ENCODE measurements around the gene RAB13.

Gene RAB13

DNA sequence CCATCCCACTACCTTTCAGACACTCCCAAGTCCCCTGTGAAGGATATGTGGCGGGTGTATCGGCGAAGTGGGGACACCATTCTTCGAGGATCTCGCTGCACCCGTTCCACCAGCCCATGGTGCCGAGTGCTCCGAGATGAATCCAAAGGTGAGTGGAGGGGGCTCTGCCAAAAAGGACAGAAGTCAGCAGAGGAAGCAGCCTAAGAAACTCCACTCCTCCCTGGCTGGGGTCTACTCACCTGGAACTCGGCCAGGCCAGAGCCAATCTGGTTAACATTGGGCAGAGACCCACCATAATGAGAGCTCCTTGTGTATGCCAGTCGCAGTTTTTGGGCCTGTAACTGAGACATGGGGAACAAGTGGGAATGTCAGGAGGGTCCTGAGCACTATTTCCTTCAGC, 31.3 kb downstream of the RAB13 start:
- DNase-seq = no peak

DNA sequence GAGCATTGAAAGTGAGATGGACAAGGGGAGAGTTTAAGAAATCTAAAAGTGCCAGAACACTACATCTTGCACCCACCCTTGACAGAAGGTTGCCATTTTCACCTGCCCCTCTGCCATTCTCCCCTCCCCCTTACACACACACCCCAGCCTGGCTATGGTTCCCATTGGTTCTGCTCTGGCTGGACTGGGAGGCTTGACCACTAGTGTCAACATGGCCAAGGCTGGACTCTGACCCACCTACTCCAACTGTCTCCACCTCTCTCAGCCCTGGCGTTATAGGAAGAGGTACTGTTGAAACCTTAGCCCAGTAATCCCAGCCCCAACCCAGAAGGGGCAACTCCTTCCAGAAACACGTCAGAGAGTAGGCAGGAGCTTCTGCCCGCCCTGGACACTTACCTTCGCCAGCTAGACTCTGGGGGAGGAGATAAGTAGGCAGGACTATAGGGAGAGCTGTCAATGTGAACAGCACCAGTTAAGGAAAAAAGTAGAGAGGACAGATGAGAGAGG, 32.2 kb downstream of the RAB13 start:
- no peak for DNase-seq

DNA sequence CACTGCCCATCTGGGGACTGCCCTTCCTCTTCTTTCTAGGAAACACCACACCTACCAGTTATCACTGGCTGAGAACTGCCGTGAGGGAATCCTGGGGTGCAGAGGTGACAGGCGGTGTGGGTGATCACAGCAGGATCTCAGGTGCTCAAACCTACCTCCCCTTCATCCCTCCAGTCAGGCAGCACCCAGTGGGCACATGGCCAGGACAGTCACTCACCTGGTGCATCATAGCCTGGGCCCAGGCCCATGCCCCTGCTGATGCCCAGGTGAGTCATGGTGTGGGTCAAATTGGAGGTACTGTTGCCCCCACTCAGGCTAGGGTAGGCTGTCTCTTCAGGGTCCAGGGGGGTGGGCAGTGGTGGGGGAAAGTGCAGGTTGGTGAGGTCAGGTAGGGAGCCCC, 34.3 kb downstream of the RAB13 start:
- no peak for DNase-seq

GRCh38 chr1:153951183-153951582, 35.0 kb downstream of the RAB13 start:
- DNase-seq = no peak

- DNase-seq = peak; percentile 79
These were observed 39.4 kb downstream of the RAB13 start, which contains the start of gene DENND4B for GRCh38 chr1:153946622-153947241. Gene DENND4B, minus strand, starts transcription at chr1:153946718. Its CDS starts 2,344 bp downstream, at chr1:153944374.

DNA sequence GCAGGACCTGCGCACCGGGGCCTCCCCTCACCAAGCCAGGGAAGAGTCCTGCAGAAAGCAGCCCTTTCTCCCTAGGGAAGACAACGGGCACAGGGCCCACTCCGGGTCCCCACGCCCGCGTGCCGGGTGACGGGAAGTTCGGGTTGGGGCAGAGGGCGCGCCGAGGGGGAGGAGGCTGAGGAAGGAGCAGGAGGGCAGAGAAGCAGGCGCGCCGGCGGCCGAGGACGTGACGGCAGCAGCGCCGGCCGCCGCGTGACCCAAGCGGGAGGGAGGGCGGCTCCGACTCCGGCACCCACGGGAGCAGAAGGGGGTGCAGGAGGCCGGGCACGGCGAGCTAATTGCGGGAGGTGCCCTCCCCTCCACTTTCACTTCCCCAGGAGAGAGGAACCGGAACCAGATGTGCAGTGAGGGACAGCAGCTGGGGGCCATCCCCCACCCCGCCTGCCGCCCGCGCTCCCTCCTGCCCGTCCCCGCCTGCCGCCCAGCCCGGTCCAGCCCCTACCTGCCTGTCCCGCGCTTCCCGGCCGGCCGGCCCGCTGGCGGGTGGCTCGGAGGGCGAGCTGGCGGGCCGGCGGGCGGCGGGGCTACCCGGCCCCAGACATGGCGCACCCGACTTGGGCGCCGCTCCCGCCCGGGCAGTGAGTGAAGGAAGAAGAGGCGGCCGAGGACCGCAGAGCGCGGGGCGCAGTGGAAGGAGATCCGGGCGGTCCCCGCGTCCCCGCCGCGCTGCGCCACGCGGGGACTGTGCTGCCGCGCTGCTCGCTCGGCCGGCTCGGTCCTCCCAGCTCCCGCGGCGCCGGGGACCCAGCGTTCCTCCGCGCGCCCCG, 40.1 kb downstream of the RAB13 start:
- peak; percentile 71 for DNase-seq

- peak; percentile 76 for DNase-seq
These were observed 40.9 kb downstream of the RAB13 start for GRCh38 chr1:153945131-153945794.

DNA sequence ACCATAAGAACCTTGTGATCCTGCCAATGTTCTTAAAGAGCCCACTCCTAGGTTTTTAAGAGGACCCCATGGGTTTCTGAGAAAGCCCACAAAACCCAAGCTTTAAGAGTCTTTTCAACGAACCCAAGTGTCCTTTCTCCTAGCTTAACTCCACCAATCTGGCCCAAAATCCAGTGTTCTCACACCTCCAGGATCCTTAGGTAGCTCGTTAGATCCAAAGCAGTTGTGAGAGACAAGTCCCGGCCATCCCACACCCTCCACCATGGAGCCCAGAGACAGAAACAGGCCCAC, 41.4 kb downstream of the RAB13 start:
- DNase-seq = no peak

- DNase-seq = no peak
These were observed 41.9 kb downstream of the RAB13 start for GRCh38 chr1:153944005-153944826.

DNA sequence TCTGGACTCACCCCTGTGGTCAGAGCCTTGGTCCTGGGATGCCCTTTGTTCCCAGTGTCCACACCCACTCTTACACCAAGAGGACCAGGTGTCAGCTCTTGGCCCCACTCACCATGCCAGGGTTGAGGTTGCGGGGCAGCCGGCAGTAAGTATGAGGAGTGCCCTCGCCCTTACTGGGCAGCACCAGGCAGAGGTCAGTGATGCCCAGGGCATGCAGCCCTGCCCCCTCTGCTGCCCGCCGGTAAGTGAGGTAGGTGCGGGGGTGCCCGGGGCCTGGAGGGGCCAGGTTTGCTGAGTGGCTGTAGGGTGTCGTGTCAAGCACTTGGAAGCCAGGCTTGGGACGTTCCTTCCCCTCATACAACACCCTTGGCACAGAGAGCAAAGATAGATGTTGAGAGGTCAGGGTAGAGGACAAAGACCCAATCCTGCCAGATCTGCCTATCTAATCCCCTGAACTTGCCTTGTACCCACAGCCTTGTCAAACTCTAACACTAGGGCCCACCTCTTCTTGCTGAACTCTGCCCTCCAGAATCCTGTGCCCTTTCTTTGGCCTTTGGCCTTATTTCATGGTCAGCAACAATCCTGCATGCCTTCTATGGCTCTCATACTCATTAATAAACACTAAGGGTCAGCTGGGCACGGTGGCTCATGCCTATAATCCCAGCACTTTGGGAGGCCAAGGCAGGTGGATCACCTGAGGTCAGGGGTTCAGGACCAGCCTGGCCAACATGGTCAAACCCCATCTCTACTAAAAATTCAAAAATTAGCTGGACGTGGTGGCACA, 43.2 kb downstream of the RAB13 start:
- DNase-seq = no peak

DNA sequence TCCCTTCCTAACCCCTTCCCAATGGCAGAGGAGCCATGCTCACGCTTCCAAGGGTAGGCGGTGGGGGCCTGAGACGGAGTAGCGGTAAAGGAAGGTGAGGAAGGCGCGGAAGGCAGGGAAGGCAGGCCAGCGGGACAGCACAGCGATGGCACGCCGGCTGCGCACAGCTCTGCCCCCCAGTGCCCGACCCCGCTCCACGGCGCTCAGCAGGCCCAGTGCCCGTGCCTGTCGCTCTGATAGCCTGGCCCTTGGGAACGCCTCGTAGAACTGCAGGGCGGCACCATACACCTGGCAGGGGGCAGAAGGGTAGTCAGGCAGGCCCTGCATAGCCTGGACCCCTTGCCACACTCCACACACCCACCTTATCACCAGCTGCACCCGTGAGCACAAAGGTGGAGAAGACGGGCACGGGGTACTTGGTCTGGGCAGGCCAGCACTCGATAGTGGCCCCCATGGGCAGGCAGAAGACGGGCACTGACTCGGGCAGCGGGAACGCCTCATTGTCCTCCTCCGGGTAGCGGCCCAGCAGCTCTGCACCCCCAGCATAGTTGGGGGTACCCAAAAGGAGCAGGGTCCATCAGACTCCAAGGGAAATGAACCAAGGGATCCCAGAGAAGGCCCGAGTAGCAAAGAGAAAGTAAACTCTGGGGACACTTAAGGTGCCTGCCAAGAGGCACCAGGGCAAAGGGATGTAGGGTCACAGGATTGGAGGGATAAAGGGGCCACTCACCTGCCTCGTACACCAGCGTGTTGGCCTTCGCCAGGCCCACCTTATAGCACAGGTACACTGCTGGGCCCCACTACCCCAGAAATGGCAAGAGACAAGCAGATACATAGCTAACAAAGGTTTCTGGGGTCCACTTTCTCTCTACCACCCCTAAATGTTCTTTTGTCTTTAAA, 44.1 kb downstream of the RAB13 start:
- DNase-seq = no peak

DNA sequence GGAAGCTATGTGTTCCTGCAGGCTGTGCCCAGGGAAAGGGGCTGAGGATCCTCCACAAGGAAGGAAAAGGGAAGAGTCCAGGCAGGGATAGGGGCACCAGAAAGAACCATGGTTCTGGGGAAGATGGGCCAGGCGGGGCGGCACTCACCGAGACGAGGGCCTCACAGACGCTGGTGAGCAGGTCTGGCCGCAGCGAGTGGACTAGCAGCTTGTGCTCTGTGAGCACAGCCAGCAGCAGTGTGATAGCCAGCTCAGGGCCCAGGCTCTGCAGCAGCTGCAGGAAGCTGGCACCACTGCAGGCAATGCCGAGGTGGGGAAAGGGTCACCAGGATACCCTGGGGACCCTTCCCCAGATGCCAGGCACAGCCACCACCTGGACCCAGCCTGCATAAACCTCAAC, 45.4 kb downstream of the RAB13 start:
- DNase-seq = no peak

GRCh38 chr1:153939476-153939875, 46.7 kb downstream of the RAB13 start:
- no peak for DNase-seq

DNA sequence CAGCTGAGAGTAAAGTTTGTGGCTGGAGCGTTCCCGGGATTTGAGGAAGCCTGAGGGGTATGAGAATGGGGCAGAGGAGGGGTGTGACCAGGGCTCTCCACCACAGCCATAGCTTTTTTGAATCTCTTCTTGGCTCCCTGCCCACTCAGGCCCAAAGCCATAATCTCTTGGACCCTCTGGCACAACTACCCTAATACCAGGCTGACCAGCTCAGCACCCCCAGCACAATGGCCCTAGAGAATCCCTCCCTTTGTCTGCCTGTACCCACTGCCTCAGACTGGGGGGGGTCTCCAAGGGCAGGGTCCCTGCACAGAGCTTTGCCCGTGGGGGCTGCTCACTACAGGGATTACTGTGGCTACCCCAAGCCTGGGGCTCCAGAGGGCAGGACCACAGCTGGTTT, 47.1 kb downstream of the RAB13 start:
- no peak for DNase-seq

GRCh38 chr1:153937331-153937730, 48.8 kb downstream of the RAB13 start:
- DNase-seq = no peak

DNA sequence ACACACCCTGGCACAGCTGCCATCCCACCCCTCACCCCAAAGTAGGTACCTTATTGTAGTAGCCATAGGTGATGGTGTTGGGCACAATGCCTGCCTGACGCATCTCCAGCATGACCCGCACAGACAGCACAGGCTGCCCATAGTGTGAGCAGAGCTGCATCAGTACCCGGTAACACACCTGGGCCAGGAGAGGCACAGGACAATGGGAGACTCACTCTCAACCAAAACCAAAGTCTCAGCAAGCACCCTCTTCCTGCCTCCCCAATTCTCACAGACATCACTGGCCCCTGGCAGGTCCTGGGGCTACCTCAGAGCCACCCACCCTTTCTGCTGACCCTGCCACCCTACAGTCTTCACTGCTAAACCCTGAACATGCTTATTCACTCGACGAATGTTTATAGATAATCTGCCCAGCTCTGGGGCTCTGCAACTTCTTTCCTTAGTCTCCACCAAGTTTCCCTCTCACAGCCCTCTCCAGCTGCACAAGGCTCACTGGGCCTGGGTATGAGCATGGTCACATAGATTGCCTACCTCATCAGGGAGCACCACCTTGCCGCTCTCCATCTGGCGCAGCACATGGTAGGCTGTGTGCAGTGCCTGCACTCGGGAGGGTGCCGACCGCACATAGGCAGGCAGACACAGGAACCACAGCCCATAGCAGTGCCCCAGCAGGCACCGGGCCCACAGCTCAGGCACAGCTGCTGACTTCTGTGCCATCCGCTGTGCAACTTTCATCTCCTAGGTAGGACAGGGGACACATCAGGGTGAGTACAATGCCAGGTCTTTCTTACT, 49.9 kb downstream of the RAB13 start:
- no peak for DNase-seq

GRCh38 chr1:153934746-153935145, 51.4 kb downstream of the RAB13 start:
- no peak for DNase-seq

GRCh38 chr1:153933955-153934354, 52.2 kb downstream of the RAB13 start:
- no peak for DNase-seq

GRCh38 chr1:153933430-153933829, 52.7 kb downstream of the RAB13 start:
- DNase-seq = no peak

All from activated naive CD4-positive, alpha-beta T cell treated with Interleukin-2 at 50 U/mL for 16 hours (primary cell).